NCI-H2029 (cell line): Measurements from ENCODE around the gene EZH2.

Experiments
- DNase-seq: peaks from one replicate; lab custom pipeline; 2025; lab: John Stamatoyannopoulos, UW

EZH2 gene

GRCh38 chr7:148884049-148884298, at the start of gene EZH2:
EZH2 (minus strand) TSS chr7:148884291; CDS start chr7:148847298, 36,993 bp downstream.
- DNase-seq, result no peak

GRCh38 chr7:148931470-148931869, 47.4 kb upstream of the EZH2 start:
- no peak for DNase-seq

GRCh38 chr7:148930335-148930734, 46.2 kb upstream of the EZH2 start:
- DNase-seq, result no peak

GRCh38 chr7:148929176-148929575, 45.1 kb upstream of the EZH2 start:
- DNase-seq, result no peak

GRCh38 chr7:148927123-148928045, 43.3 kb upstream of the EZH2 start:
- DNase-seq, result no peak

- DNase-seq, result no peak
Observed at GRCh38 chr7:148925836-148926235, 41.7 kb upstream of the EZH2 start.

GRCh38 chr7:148924011-148924410, 39.9 kb upstream of the EZH2 start:
- no peak for DNase-seq

GRCh38 chr7:148921806-148922205, 37.7 kb upstream of the EZH2 start:
- no peak for DNase-seq

- no peak for DNase-seq
Observed at GRCh38 chr7:148921189-148921588, 37.1 kb upstream of the EZH2 start.

- DNase-seq, result no peak
Observed at GRCh38 chr7:148919859-148920258, 35.8 kb upstream of the EZH2 start.

GRCh38 chr7:148918058-148918596, 34.0 kb upstream of the EZH2 start:
- DNase-seq, result no peak

GRCh38 chr7:148916186-148916585, 32.1 kb upstream of the EZH2 start:
- DNase-seq, result no peak

GRCh38 chr7:148915211-148915610, 31.1 kb upstream of the EZH2 start:
- DNase-seq, result no peak

- no peak for DNase-seq
Observed at GRCh38 chr7:148914208-148914777, 30.2 kb upstream of the EZH2 start.

- DNase-seq, result no peak
Observed at GRCh38 chr7:148912758-148913541, 28.9 kb upstream of the EZH2 start.

GRCh38 chr7:148912151-148912550, 28.1 kb upstream of the EZH2 start:
- DNase-seq, result no peak

- no peak for DNase-seq
Observed at GRCh38 chr7:148911626-148912025, 27.5 kb upstream of the EZH2 start.

- DNase-seq, result no peak
Observed at GRCh38 chr7:148909568-148909967, 25.5 kb upstream of the EZH2 start.

- no peak for DNase-seq
Observed at GRCh38 chr7:148906707-148907498, 22.8 kb upstream of the EZH2 start.

GRCh38 chr7:148905093-148905666, 21.1 kb upstream of the EZH2 start:
- no peak for DNase-seq

GRCh38 chr7:148903504-148903903, 19.4 kb upstream of the EZH2 start:
- no peak for DNase-seq

- no peak for DNase-seq
Observed at GRCh38 chr7:148901178-148901577, 17.1 kb upstream of the EZH2 start.
